Measurements from ENCODE around the gene PCSK5. TPM values are rescaled to one million over a fixed set of nuclear protein-coding genes. Genes with fewer than 3 reads are reported as not detected.
A peak's percentile ranks its signal among the peaks of the same experiment; 100 is the strongest.

PCSK5 gene
- total and polyA plus RNA-seq, 2 experiments from 2014 or later, result 59.1 to 71.7 TPM

- H3K27ac ChIP-seq, result peak overlapping the region; percentile 83
- peaks cover 36% of the 10 kb centered on the region for H3K79me2 ChIP-seq
- H3K4me3 ChIP-seq, result no peak overlapping the region
- H3K27me3 ChIP-seq, result no peaks in the 10 kb centered on the region
- TF ChIP-seq EZH2 (IDR thresholded peaks at IDR 0.05; ENCODE audit: borderline replicate concordance) (no peak), EZH2phosphoT487 (IDR thresholded peaks at IDR 0.05; ENCODE audit: low read depth, severe bottlenecking, unreplicated experiment) (no peak), CTCF (IDR thresholded peaks at IDR 0.05; ENCODE audit: poor library complexity) (no peak)
- WGBS (ENCODE audit: low lambda C conversion rate, missing lambda C conversion rate), result 81% methylated on average over 3 of the region's 3 CpGs
- no peaks in the 10 kb centered on the region for H3K36me3 ChIP-seq (replicated peaks; ENCODE audit: insufficient read depth, low read depth)
- H3K9me2 ChIP-seq (replicated peaks; ENCODE audit: insufficient read depth), result no peaks in the 10 kb centered on the region
- H3K9me3 ChIP-seq (ENCODE audit: low read depth), result no peaks in the 10 kb centered on the region
- peak; percentile 32 for DNase-seq (ENCODE audit: low spot score)
- no peaks in the 10 kb centered on the region for H4K20me1 ChIP-seq (ENCODE audit: insufficient read depth, poor library complexity, severe bottlenecking)
- H3K4me1 ChIP-seq (ENCODE audit: insufficient read depth), result peaks cover 20% of the 10 kb centered on the region
- no peak overlapping the region for H2AFZ ChIP-seq
- H3K4me2 ChIP-seq, result no peak overlapping the region
Measured at GRCh38 chr9:75993434-75993833, 103.0 kb downstream of the PCSK5 start.

- TF ChIP-seq CTCF (IDR thresholded peaks at IDR 0.05; ENCODE audit: poor library complexity) (no peak), EZH2phosphoT487 (IDR thresholded peaks at IDR 0.05; ENCODE audit: low read depth, severe bottlenecking, unreplicated experiment) (no peak), EZH2 (IDR thresholded peaks at IDR 0.05; ENCODE audit: borderline replicate concordance) (no peak)
Measured at GRCh38 chr9:75995066-75995465, 104.6 kb downstream of the PCSK5 start.

DNA sequence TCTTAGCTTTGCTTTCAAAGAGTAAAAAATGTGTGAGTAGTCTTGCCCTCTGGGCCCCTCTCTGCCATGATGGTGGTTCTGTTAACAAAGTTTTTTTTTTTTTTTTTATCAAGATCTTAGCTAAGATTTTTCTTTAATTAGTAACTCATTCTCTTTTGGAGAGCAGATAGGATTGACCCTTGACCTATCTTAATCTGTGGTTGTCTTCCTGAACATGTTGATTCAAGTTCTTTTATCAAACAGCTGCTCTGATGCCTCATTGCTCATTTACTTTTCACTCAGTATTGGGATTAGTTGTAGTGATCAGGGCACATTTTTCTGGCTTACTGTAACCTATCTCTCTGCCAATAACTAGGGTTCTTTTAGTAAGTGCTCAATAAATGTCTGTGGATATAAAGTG lies 106.3 kb downstream of the PCSK5 start:
- H3K27ac ChIP-seq, result peak overlapping the region; percentile 87
- H3K9me3 ChIP-seq (ENCODE audit: low read depth), result no peaks in the 10 kb centered on the region
- TF ChIP-seq EZH2 (IDR thresholded peaks at IDR 0.05; ENCODE audit: borderline replicate concordance) (no peak), EZH2phosphoT487 (IDR thresholded peaks at IDR 0.05; ENCODE audit: low read depth, severe bottlenecking, unreplicated experiment) (no peak), CTCF (IDR thresholded peaks at IDR 0.05; ENCODE audit: poor library complexity) (no peak)
- H3K4me2 ChIP-seq, result peak overlapping the region; percentile 14
- H3K4me1 ChIP-seq (ENCODE audit: insufficient read depth), result peaks cover 20% of the 10 kb centered on the region
- no peak overlapping the region for H3K4me3 ChIP-seq
- H2AFZ ChIP-seq, result no peak overlapping the region
- peaks cover 44% of the 10 kb centered on the region for H3K79me2 ChIP-seq
- H3K36me3 ChIP-seq (replicated peaks; ENCODE audit: insufficient read depth, low read depth), result no peaks in the 10 kb centered on the region
- DNase-seq (ENCODE audit: low spot score), result peak; percentile 44
- H3K27me3 ChIP-seq, result no peaks in the 10 kb centered on the region
- H4K20me1 ChIP-seq (ENCODE audit: insufficient read depth, poor library complexity, severe bottlenecking), result no peaks in the 10 kb centered on the region
- no peaks in the 10 kb centered on the region for H3K9me2 ChIP-seq (replicated peaks; ENCODE audit: insufficient read depth)

More at GRCh38 chr9:75995066-75995465, 104.6 kb downstream of the PCSK5 start:
- H3K4me1 ChIP-seq (ENCODE audit: insufficient read depth), result peaks cover 20% of the 10 kb centered on the region
- no peaks in the 10 kb centered on the region for H3K9me3 ChIP-seq (ENCODE audit: low read depth)
- DNase-seq (ENCODE audit: low spot score), result no peak
- H3K4me2 ChIP-seq, result no peak overlapping the region
- no peaks in the 10 kb centered on the region for H3K9me2 ChIP-seq (replicated peaks; ENCODE audit: insufficient read depth)
- H3K36me3 ChIP-seq (replicated peaks; ENCODE audit: insufficient read depth, low read depth), result no peaks in the 10 kb centered on the region
- no peak overlapping the region for H3K4me3 ChIP-seq
- H3K79me2 ChIP-seq, result peaks cover 28% of the 10 kb centered on the region
- no peaks in the 10 kb centered on the region for H3K27me3 ChIP-seq
- H4K20me1 ChIP-seq (ENCODE audit: insufficient read depth, poor library complexity, severe bottlenecking), result no peaks in the 10 kb centered on the region
- H3K27ac ChIP-seq, result peak overlapping the region; percentile 63
- no peak overlapping the region for H2AFZ ChIP-seq

GRCh38 chr9:75997206-75997605 lies 106.7 kb downstream of the PCSK5 start:
- Histone ChIP-seq H3K36me3 (replicated peaks; ENCODE audit: insufficient read depth, low read depth) (no peaks in the 10 kb centered on the region), H3K4me1 (ENCODE audit: insufficient read depth) (peaks cover 20% of the 10 kb centered on the region), H3K4me3 (no peak overlapping the region), H3K27ac (peak overlapping the region; percentile 87), H3K27me3 (no peaks in the 10 kb centered on the region), H3K4me2 (peak overlapping the region; percentile 29), H3K79me2 (peaks cover 42% of the 10 kb centered on the region), H3K9me2 (replicated peaks; ENCODE audit: insufficient read depth) (no peaks in the 10 kb centered on the region), H2AFZ (no peak overlapping the region), H3K9me3 (ENCODE audit: low read depth) (no peaks in the 10 kb centered on the region), H4K20me1 (ENCODE audit: insufficient read depth, poor library complexity, severe bottlenecking) (no peaks in the 10 kb centered on the region)
- 97% methylated on average over 1 of the region's 1 CpG for WGBS (ENCODE audit: low lambda C conversion rate, missing lambda C conversion rate)
- TF ChIP-seq EZH2 (IDR thresholded peaks at IDR 0.05; ENCODE audit: borderline replicate concordance), result no peak
- no peak for TF ChIP-seq CTCF (IDR thresholded peaks at IDR 0.05; ENCODE audit: poor library complexity)
- no peak for TF ChIP-seq EZH2phosphoT487 (IDR thresholded peaks at IDR 0.05; ENCODE audit: low read depth, severe bottlenecking, unreplicated experiment)
- DNase-seq (ENCODE audit: low spot score), result no peak
